WERI-Rb-1 (cell line): Measurements from ENCODE around the gene ATP10A.

ENCODE experiments used
- DNase-seq: peaks from one replicate; pipeline ENCODE4 v3.0.0-alpha.2; 2020
- H3K27ac ChIP-seq: fragments of 250-450 bp; sonication (Bioruptor Pico); 2 replicates; pipeline ENCODE4 v1.5.1; 2020; ENCODE audit warnings: mild to moderate bottlenecking, moderate library complexity
- H3K27me3 ChIP-seq: fragments of 250-450 bp; sonication (Bioruptor Pico); 2 replicates; pipeline ENCODE4 v1.5.1; 2021; ENCODE audit warnings: mild to moderate bottlenecking, low read depth, moderate library complexity; ENCODE audit not compliant: insufficient read depth, severe bottlenecking
- H3K36me3 ChIP-seq: fragments of 250-450 bp; sonication (Bioruptor Pico); 2 replicates; pipeline ENCODE4 v1.5.1; 2020; ENCODE audit warnings: mild to moderate bottlenecking, moderate library complexity
- H3K4me3 ChIP-seq: 2 replicates; pipeline ENCODE4 v1.5.1; 2011; ENCODE audit warnings: low read depth, mild to moderate bottlenecking, control low read depth, low read length
- H3K9me3 ChIP-seq: fragments of 250-450 bp; sonication (Bioruptor Pico); 2 replicates; pipeline ENCODE4 v1.5.1; 2021; ENCODE audit warnings: mild to moderate bottlenecking, moderate library complexity; ENCODE audit not compliant: severe bottlenecking
- TF ChIP-seq, protein P1 (sequence below): IDR thresholded peaks from 2 replicates; pipeline ENCODE4 v1.5.1; 2011; ENCODE audit warnings: low read depth, mild to moderate bottlenecking, control low read depth, inconsistent platforms, low read length

ATP10A gene

DNA sequence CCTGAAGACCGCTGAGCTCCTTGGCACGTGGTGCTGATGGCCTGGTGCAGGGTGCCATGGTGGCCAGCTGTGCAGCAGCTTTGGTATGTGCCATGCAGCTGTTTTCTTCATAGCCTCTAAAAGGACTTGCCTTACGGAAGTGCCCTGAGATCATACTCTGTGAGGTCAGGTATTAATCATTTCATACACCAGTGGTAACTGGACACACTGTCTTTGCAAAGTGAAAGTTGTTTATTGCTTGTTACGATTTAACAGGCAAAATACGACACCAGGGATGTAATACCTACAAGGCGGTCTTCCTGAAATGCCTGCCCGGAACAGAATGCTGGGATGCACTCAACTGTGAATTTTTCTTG lies 184.6 kb downstream of the ATP10A start:
- Histone ChIP-seq H3K36me3 (no peaks in the 10 kb centered on the region), H3K9me3 (no peaks in the 10 kb centered on the region), H3K27ac (no peak overlapping the region), H3K27me3 (no peaks in the 10 kb centered on the region), H3K4me3 (no peak overlapping the region)
- TF ChIP-seq, protein P1, sequence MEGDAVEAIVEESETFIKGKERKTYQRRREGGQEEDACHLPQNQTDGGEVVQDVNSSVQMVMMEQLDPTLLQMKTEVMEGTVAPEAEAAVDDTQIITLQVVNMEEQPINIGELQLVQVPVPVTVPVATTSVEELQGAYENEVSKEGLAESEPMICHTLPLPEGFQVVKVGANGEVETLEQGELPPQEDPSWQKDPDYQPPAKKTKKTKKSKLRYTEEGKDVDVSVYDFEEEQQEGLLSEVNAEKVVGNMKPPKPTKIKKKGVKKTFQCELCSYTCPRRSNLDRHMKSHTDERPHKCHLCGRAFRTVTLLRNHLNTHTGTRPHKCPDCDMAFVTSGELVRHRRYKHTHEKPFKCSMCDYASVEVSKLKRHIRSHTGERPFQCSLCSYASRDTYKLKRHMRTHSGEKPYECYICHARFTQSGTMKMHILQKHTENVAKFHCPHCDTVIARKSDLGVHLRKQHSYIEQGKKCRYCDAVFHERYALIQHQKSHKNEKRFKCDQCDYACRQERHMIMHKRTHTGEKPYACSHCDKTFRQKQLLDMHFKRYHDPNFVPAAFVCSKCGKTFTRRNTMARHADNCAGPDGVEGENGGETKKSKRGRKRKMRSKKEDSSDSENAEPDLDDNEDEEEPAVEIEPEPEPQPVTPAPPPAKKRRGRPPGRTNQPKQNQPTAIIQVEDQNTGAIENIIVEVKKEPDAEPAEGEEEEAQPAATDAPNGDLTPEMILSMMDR: no peak
- no peak for DNase-seq

DNA sequence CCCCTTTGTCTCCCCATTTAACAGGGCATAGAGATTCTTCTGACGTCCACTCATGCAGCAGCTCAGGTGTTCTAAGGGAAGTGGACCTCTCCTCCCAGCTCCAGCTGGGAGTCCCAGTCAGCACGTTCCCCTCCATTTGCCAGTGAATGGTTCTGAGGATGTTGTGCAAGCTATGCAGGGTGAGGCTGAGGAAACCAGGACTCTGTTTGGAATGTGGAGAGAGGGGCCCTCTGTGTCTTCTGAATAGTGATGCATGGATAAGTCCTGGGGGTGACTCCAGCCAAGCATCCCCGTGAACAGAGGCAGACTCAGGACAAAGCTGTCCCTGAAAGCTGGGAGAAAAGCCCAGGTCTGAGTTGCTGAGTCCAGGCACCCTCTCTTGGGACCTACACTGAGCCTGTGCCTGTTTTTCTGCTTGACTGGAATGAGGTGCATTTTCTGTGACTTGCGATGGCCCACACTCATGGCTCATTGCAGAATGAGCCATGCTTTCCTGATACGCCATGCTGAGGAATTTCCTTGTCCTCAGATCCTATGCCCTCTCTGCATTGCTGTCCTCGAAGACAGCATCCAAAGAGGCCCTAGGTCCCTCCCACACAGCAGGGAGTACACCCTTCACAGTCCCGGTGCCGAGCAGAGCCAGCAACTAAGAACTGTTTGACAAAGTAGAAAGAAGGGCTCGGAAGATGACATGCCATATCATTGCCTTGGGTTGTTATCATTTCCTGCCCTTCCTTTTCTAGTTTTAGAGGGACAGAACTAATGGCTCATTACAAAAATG lies 185.2 kb downstream of the ATP10A start:
- H3K27ac ChIP-seq: no peak overlapping the region
- H3K36me3 ChIP-seq: no peaks in the 10 kb centered on the region
- no peaks in the 10 kb centered on the region for H3K9me3 ChIP-seq
- H3K4me3 ChIP-seq: no peak overlapping the region
- no peaks in the 10 kb centered on the region for H3K27me3 ChIP-seq
- DNase-seq: no peak
- TF ChIP-seq, protein P1: no peak

DNA sequence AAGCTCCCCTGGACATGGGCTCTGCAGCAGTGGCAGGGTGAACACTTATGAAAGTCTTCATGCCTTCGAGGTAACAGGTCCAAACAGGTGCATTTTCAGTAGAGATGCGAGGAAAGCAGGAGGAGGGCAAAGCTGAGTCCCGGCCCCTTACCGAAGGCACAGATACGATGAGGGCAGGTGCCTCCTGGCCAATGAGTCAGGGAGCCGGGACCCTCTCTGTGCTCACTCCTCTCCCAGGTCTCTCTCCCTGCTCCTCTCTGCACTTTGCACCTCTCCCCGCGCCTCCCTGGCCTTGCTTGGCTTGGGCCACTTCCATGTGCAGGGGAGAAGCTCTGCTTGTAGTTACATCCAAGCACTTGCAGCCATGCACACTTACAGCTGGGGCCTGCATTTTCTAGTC lies 187.1 kb downstream of the ATP10A start:
- TF ChIP-seq, protein P1: no peak
- Histone ChIP-seq H3K27me3 (no peaks in the 10 kb centered on the region), H3K9me3 (no peaks in the 10 kb centered on the region), H3K36me3 (no peaks in the 10 kb centered on the region), H3K27ac (no peak overlapping the region), H3K4me3 (no peak overlapping the region)
- no peak for DNase-seq

DNA sequence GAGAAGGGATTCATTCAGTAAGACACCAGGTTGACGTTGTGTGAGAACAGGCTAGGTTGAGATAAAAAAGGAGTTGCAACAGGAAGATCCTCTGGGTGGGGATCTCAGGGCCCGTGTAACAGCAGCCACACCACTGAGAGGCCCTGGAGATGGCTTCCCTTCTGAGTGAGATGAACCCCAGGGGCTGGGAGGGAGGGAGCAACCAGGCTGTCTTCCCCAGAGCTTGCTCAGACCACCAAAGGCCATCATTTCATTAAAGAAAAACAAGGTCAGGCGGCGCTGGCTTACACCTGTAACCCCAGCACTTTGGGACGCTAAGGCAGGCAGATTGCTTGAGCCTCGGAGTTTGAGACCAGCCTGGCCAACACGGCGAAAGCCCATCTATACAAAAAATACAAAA lies 187.7 kb downstream of the ATP10A start:
- H3K27me3 ChIP-seq: no peaks in the 10 kb centered on the region
- no peak overlapping the region for H3K27ac ChIP-seq
- no peak for DNase-seq
- no peaks in the 10 kb centered on the region for H3K9me3 ChIP-seq
- TF ChIP-seq, protein P1: no peak
- no peaks in the 10 kb centered on the region for H3K36me3 ChIP-seq
- no peak overlapping the region for H3K4me3 ChIP-seq

DNA sequence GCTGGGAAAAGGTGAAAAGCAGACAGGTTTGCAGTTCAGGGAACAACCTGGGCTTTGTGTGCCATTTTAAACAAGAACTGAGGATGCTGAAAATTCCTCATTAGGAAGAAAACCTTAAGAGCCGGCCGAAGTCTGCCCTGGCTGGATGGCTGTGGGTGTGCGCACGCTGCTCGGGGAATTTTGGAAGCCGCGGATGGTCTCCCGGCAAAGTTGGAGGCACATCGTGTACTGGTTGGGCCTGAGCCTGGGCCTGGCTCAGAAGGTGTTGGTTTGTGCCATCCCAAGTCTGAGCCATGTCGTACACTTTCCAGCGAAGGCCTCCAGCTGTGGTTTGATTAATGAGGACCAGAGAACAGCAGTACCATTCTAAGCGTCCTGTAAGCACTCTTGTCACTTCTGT lies 188.2 kb downstream of the ATP10A start:
- TF ChIP-seq, protein P1: no peak
- H3K27me3 ChIP-seq: no peaks in the 10 kb centered on the region
- DNase-seq: no peak
- no peaks in the 10 kb centered on the region for H3K9me3 ChIP-seq
- no peaks in the 10 kb centered on the region for H3K36me3 ChIP-seq
- no peak overlapping the region for H3K27ac ChIP-seq
- no peak overlapping the region for H3K4me3 ChIP-seq

DNA sequence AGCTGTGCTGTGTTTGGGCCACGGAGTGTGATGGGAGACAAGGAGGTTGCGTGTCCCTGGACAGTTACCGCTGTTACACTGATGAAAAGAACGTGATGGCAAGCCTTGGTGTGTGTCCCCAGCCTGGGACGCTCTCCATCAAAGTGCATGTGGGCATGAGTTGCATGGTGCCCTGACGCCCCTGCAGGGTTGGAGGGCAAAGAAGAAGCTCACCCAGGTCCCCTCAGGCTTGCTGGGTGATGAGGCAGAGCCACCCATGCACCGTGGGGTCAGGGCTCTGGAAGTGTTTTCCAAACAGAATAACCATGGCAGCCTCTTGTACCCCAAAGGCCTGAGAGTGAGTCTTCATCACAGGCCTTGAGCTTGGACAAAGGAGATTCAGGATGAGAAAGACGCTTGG lies 189.2 kb downstream of the ATP10A start:
- Histone ChIP-seq H3K4me3 (no peak overlapping the region), H3K36me3 (no peaks in the 10 kb centered on the region), H3K9me3 (no peaks in the 10 kb centered on the region), H3K27ac (no peak overlapping the region), H3K27me3 (no peaks in the 10 kb centered on the region)
- DNase-seq: no peak
- TF ChIP-seq, protein P1: no peak
